H9 (cell line): Measurements from ENCODE around the gene RPL22. TPM values are rescaled to one million over a fixed set of nuclear protein-coding genes. Genes with fewer than 3 reads are reported as not detected.

Experiments used
- DNase-seq: peaks from one replicate; pipeline ENCODE4 v3.0.0-alpha.2; 2017
- H2AFZ ChIP-seq: one replicate; pipeline ENCODE4 v1.6.1; 2013; ENCODE audit warnings: mild to moderate bottlenecking, low read length, control low read depth, moderate library complexity
- H2AK5ac ChIP-seq: 2 replicates; pipeline ENCODE4 v1.6.1; 2013; ENCODE audit warnings: low read length, control low read depth, mixed read lengths; ENCODE audit not compliant: insufficient read length
- H2BK120ac ChIP-seq: one replicate; pipeline ENCODE4 v1.6.1; 2013; ENCODE audit warnings: low read depth, mild to moderate bottlenecking, low read length, control low read depth, inconsistent platforms; ENCODE audit not compliant: poor library complexity, severe bottlenecking
- H2BK12ac ChIP-seq: 2 replicates; pipeline ENCODE4 v1.6.1; 2013; ENCODE audit warnings: low read length, control low read depth, mixed read lengths, low read depth; ENCODE audit not compliant: insufficient read length
- H2BK15ac ChIP-seq: 2 replicates; pipeline ENCODE4 v1.6.1; 2013; ENCODE audit warnings: low read depth, low read length, control low read depth
- H2BK20ac ChIP-seq: one replicate; pipeline ENCODE4 v1.6.1; 2013; ENCODE audit warnings: low read depth, mild to moderate bottlenecking, low read length, control low read depth, inconsistent platforms; ENCODE audit not compliant: poor library complexity, severe bottlenecking
- H2BK5ac ChIP-seq: 2 replicates; pipeline ENCODE4 v1.6.1; 2013; ENCODE audit warnings: low read length, control low read depth, mixed read lengths; ENCODE audit not compliant: insufficient read length
- H3K14ac ChIP-seq: 2 replicates; pipeline ENCODE4 v1.6.1; 2013; ENCODE audit warnings: low read length, control low read depth; ENCODE audit not compliant: insufficient read depth
- H3K18ac ChIP-seq: 2 replicates; pipeline ENCODE4 v1.6.1; 2013; ENCODE audit warnings: low read depth, mild to moderate bottlenecking, mixed read lengths, low read length, control low read depth; ENCODE audit not compliant: insufficient read length
- H3K23ac ChIP-seq: 2 replicates; pipeline ENCODE4 v1.6.1; 2013; ENCODE audit warnings: low read length, control low read depth, mixed read lengths, low read depth; ENCODE audit not compliant: insufficient read length
- H3K23me2 ChIP-seq: 2 replicates; pipeline ENCODE4 v1.6.1; 2013; ENCODE audit warnings: low read depth, mild to moderate bottlenecking, mixed read lengths, low read length, control low read depth; ENCODE audit not compliant: insufficient read length, poor library complexity, severe bottlenecking
- H3K27ac ChIP-seq: 2 replicates; pipeline ENCODE4 v1.5.1; 2013; ENCODE audit warnings: low read length, control low read depth, mixed read lengths, low read depth; ENCODE audit not compliant: insufficient read length
- H3K27me3 ChIP-seq: 2 replicates; pipeline ENCODE4 v1.6.1; 2013; ENCODE audit warnings: low read length, control low read depth, inconsistent platforms; ENCODE audit not compliant: insufficient read depth
- H3K4ac ChIP-seq: 2 replicates; pipeline ENCODE4 v1.6.1; 2013; ENCODE audit warnings: low read depth, mild to moderate bottlenecking, control low read depth, inconsistent platforms, low read length, moderate library complexity
- H3K4me1 ChIP-seq: 2 replicates; pipeline ENCODE4 v1.6.1; 2013; ENCODE audit warnings: low read length, control low read depth, inconsistent platforms; ENCODE audit not compliant: insufficient read depth
- H3K4me2 ChIP-seq: 2 replicates; pipeline ENCODE4 v1.6.1; 2013; ENCODE audit warnings: low read length, control low read depth, mixed read lengths; ENCODE audit not compliant: insufficient read length, insufficient read depth
- H3K56ac ChIP-seq: 2 replicates; pipeline ENCODE4 v1.6.1; 2013; ENCODE audit warnings: low read depth, mild to moderate bottlenecking, mixed read lengths, low read length, control low read depth; ENCODE audit not compliant: insufficient read length
- H3K79me1 ChIP-seq: 2 replicates; pipeline ENCODE4 v1.6.1; 2013; ENCODE audit warnings: low read depth, mild to moderate bottlenecking, moderate library complexity, low read length, control low read depth, inconsistent platforms; ENCODE audit not compliant: insufficient read depth, poor library complexity, severe bottlenecking
- H3K79me2 ChIP-seq: 2 replicates; pipeline ENCODE4 v1.6.1; 2013; ENCODE audit warnings: low read length, control low read depth, inconsistent platforms; ENCODE audit not compliant: insufficient read depth
- H3K9ac ChIP-seq: 2 replicates; pipeline ENCODE4 v1.6.1; 2013; ENCODE audit warnings: low read length, control low read depth, mixed read lengths; ENCODE audit not compliant: insufficient read length; ENCODE audit errors: extremely low read depth
- H3K9me3 ChIP-seq: one replicate; pipeline ENCODE4 v1.6.1; 2013; ENCODE audit warnings: low read depth, low read length, inconsistent platforms; ENCODE audit not compliant: control insufficient read depth
- H3T11ph ChIP-seq: one replicate; pipeline ENCODE4 v1.6.1; 2013; ENCODE audit warnings: mild to moderate bottlenecking, low read length, control low read depth, inconsistent platforms
- H4K20me1 ChIP-seq: one replicate; pipeline ENCODE4 v1.6.1; 2013; ENCODE audit not compliant: control insufficient read depth, insufficient read length, insufficient read depth
- H4K5ac ChIP-seq: 2 replicates; pipeline ENCODE4 v1.6.1; 2013; ENCODE audit warnings: low read depth, mild to moderate bottlenecking, mixed read lengths, low read length, control low read depth; ENCODE audit not compliant: insufficient read length
- H4K8ac ChIP-seq: replicated peaks from 2 replicates; pipeline ENCODE4 v1.6.1; 2013; ENCODE audit warnings: low read length, control low read depth, mixed read lengths, low read depth; ENCODE audit not compliant: insufficient read length
- H4K91ac ChIP-seq: 2 replicates; pipeline ENCODE4 v1.6.1; 2013; ENCODE audit warnings: low read depth, mild to moderate bottlenecking, moderate library complexity, mixed read lengths, low read length, control low read depth; ENCODE audit not compliant: insufficient read length
- H3K27ac Mint-ChIP-seq, 3 experiments: 2 replicates in 2 of 3; 3 replicates in 1 of 3; pipeline ENCODE4 v1.8.0; 2020 to 2021; ENCODE audit warnings: mixed read lengths in 3 of 3, mild to moderate bottlenecking in 1 of 3, moderate library complexity in 1 of 3
- H3K27me3 Mint-ChIP-seq: 2 replicates; pipeline ENCODE4 v1.8.0; 2021; ENCODE audit warnings: low read depth, mild to moderate bottlenecking, moderate library complexity, mixed read lengths
- H3K36me3 Mint-ChIP-seq, 3 experiments: 2 replicates in 2 of 3; 3 replicates in 1 of 3; pipeline ENCODE4 v1.8.0; 2020 to 2021; ENCODE audit warnings: low read depth in 3 of 3, mixed read lengths in 3 of 3; ENCODE audit not compliant: insufficient read depth in 1 of 3
- H3K4me1 Mint-ChIP-seq, 2 experiments: 2 replicates each; pipeline ENCODE4 v1.8.0; 2020; ENCODE audit warnings: mixed read lengths in 2 of 2
- H3K4me3 Mint-ChIP-seq, 2 experiments: 2 replicates in 1 of 2; 3 replicates in 1 of 2; pipeline ENCODE4 v1.8.0; 2020 to 2021; ENCODE audit warnings: mild to moderate bottlenecking in 2 of 2, mixed read lengths in 2 of 2, moderate library complexity in 1 of 2
- H3K9me3 Mint-ChIP-seq, 2 experiments: 2 replicates in 1 of 2; 3 replicates in 1 of 2; pipeline ENCODE4 v1.8.0; 2020; ENCODE audit warnings: mild to moderate bottlenecking in 2 of 2, mixed read lengths in 2 of 2, moderate library complexity in 1 of 2
- CTCF ChIP-seq: fragments of 200-600 bp; sonication (generic); conservative IDR thresholded peaks from 3 replicates; pipeline ENCODE4 v1.8.0; 2021; ENCODE audit warnings: antibody characterized with exemption, mild to moderate bottlenecking
- WGBS: extraction: QIAGEN DNeasy Blood & Tissue Kit; methylation state at CpG from one replicate; pipeline ENCODE4 v1.1.7; 2013; ENCODE audit warnings: missing lambda C conversion rate, low lambda C conversion rate, mixed read lengths; ENCODE audit not compliant: insufficient read length; ENCODE audit errors: extremely low coverage; 5-methylcytosine and 5-hydroxymethylcytosine counted together
- total RNA-seq: library from RNA; stranded (reverse); gene quantifications from 2 replicates; pipeline ENCODE4 v1.2.1, GENCODE V29; 2021

RPL22 gene
- total RNA-seq, 1 experiment from 2014 or later, result 582 TPM

GRCh38 chr1:6183520-6183989, 15.8 kb downstream of the RPL22 start:
- no peak overlapping the region for H2AFZ ChIP-seq
- H3K4me2 ChIP-seq, result no peak overlapping the region
- no peaks in the 10 kb centered on the region; the same call in 1 of the 2 replicates for H3K79me2 ChIP-seq
- H4K5ac ChIP-seq, result no peak overlapping the region
- H3K23me2 ChIP-seq, result no peaks in the 10 kb centered on the region
- no peak overlapping the region for H3K9ac ChIP-seq
- H3K36me3 Mint-ChIP-seq, result peaks cover 14 to 38% (median 23%) of the 10 kb centered on the region in 3 experiments; a peak in 6 of 7 replicates
- no peak overlapping the region for H3K14ac ChIP-seq
- no peak overlapping the region; a peak in 1 of 5 replicates for H3K4me3 Mint-ChIP-seq
- no peak overlapping the region for H2BK20ac ChIP-seq
- H4K8ac ChIP-seq, result no peak overlapping the region
- peaks cover 6% of the 10 kb centered on the region; the same call in 1 of the 2 replicates for H3K27me3 ChIP-seq
- peak; percentile 57 for DNase-seq
- peak; percentile 56 for TF ChIP-seq CTCF
- H3K4me1 Mint-ChIP-seq, result peaks cover 39 to 44% of the 10 kb centered on the region in 2 experiments
- no peak overlapping the region for H3K56ac ChIP-seq
- no CpG with 5 or more reads among the region's 6 CpGs for WGBS
- H2AK5ac ChIP-seq, result no peak overlapping the region
- H3K4me1 ChIP-seq, result peaks cover 4% of the 10 kb centered on the region; the same call in 1 of the 2 replicates
- peaks cover 35% of the 10 kb centered on the region for H3K27me3 Mint-ChIP-seq
- H2BK12ac ChIP-seq, result no peak overlapping the region
- peak overlapping the region; percentile 33 for H3K27ac ChIP-seq
- no peak overlapping the region for H3T11ph ChIP-seq
- no peaks in the 10 kb centered on the region for H3K79me1 ChIP-seq
- H3K27ac Mint-ChIP-seq, result peak overlapping the region in 2 of 3 experiments; percentile 56 to 77; a peak in 1 of 7 replicates
- no peak overlapping the region for H3K4ac ChIP-seq
- H2BK15ac ChIP-seq, result no peak overlapping the region
- no peaks in the 10 kb centered on the region for H4K20me1 ChIP-seq
- H3K9me3 Mint-ChIP-seq, result no peaks in the 10 kb centered on the region
- H3K9me3 ChIP-seq, result no peaks in the 10 kb centered on the region
- H3K23ac ChIP-seq, result no peak overlapping the region
- H2BK120ac ChIP-seq, result no peak overlapping the region
- H2BK5ac ChIP-seq, result no peak overlapping the region
- no peak overlapping the region for H4K91ac ChIP-seq
- no peak overlapping the region for H3K18ac ChIP-seq
